GM23338 (cell line): ENCODE data around the gene PRAMEF17.
"Not testable (repeated sequence)": the region's sequence is repeated elsewhere in the genome, so short reads cannot be mapped to it uniquely, and the experiment has no call there.

ENCODE experiments used
- CREB1 ChIP-seq: fragments of 250-450 bp; sonication (Bioruptor Pico); IDR thresholded peaks from 2 replicates; pipeline ENCODE4 v1.5.0; 2020; ENCODE audit warnings: low read depth, mild to moderate bottlenecking, moderate library complexity
- CTCF ChIP-seq, 2 experiments: fragments of 200-600 bp in 1 of 2; sonication (generic) in 1 of 2; conservative IDR thresholded peaks; 2 replicates each; pipeline versions ENCODE4 v1.5.1 to v1.6.1; 2016 to 2017; ENCODE audit warnings: antibody characterized with exemption in 2 of 2, low read depth in 2 of 2, mild to moderate bottlenecking in 2 of 2, moderate library complexity in 1 of 2
- ETS1 ChIP-seq: IDR thresholded peaks from 2 replicates; pipeline ENCODE4 v1.6.1; 2016; ENCODE audit warnings: antibody characterized with exemption
- EZH2 ChIP-seq: fragments of 200-600 bp; sonication (generic); IDR thresholded peaks from one replicate; pipeline ENCODE4 v1.8.0; 2017; ENCODE audit warnings: antibody characterized with exemption, mild to moderate bottlenecking, low read depth; ENCODE audit not compliant: unreplicated experiment
- EZH2phosphoT487 ChIP-seq: fragments of 200-600 bp; sonication (generic); IDR thresholded peaks from one replicate; pipeline ENCODE4 v1.8.1; 2018; ENCODE audit warnings: antibody characterized with exemption; ENCODE audit not compliant: unreplicated experiment
- JUNB ChIP-seq: IDR thresholded peaks from one replicate; pipeline ENCODE4 v1.6.1; 2016; ENCODE audit warnings: antibody characterized with exemption; ENCODE audit not compliant: unreplicated experiment
- POLR2AphosphoS5 ChIP-seq: IDR thresholded peaks from 2 replicates; pipeline ENCODE4 v1.6.1; 2016; ENCODE audit warnings: antibody characterized with exemption, low read depth
- REST ChIP-seq: IDR thresholded peaks from one replicate; pipeline ENCODE4 v1.6.1; 2018; ENCODE audit warnings: antibody characterized with exemption; ENCODE audit not compliant: unreplicated experiment

- not testable (repeated sequence) for TF ChIP-seq EZH2; CTCF (conservative IDR thresholded peaks at IDR 0.05; ENCODE audit: low read depth in 2 of 2); EZH2phosphoT487; REST; POLR2AphosphoS5; CREB1 (CRISPR knock-in tag); ETS1; JUNB
Observed at GRCh38 chr1:13364928-13365327, 24.5 kb upstream of the PRAMEF17 start.
